Fibroblast of villous mesenchyme (primary cell): ENCODE measurements around the gene MATN4. TPM values are rescaled to one million over a fixed set of nuclear protein-coding genes. Genes with fewer than 3 reads are reported as not detected.

Experiments used
- DNase-seq: peaks from one replicate; pipeline ENCODE4 v3.0.0-alpha.2; 2010; ENCODE audit warnings: low read depth
- H3K4me3 ChIP-seq: 2 replicates; pipeline ENCODE4 v1.5.1; 2011; ENCODE audit warnings: low read depth, mild to moderate bottlenecking, low read length
- total RNA-seq: library from RNA; depleted of rRNA; stranded (reverse); fragments of >200 nt; gene quantifications from 2 replicates; pipeline ENCODE4 v1.2.3, GENCODE V29; 2012
- TF ChIP-seq, protein P1 (sequence below): IDR thresholded peaks from 2 replicates; pipeline ENCODE4 v1.5.1; 2012; ENCODE audit warnings: low read depth, mild to moderate bottlenecking, low read length; ENCODE audit not compliant: insufficient read depth

MATN4 gene
- total RNA-seq, 1 donor, result not detected

DNA sequence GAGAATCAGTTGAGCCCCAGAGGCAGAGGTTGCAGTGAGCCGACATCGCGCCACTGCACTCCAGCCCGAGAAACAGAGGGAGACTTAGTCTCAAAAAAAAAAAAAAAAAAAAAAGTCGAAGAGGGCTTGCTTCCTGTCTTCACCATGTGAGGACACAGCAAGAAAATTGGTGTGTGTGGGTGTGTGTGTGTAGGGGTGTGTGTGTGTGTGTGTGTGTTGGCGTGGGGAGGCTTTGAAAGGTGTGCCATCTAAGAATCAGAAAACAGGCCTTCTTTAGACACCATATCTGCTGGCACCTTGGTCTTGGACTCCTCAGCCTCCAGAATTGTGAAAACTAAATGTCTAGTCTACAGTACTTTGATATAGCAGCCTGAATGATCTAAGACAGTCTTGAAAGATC lies 8.3 kb downstream of the MATN4 start:
- TF ChIP-seq, protein P1, sequence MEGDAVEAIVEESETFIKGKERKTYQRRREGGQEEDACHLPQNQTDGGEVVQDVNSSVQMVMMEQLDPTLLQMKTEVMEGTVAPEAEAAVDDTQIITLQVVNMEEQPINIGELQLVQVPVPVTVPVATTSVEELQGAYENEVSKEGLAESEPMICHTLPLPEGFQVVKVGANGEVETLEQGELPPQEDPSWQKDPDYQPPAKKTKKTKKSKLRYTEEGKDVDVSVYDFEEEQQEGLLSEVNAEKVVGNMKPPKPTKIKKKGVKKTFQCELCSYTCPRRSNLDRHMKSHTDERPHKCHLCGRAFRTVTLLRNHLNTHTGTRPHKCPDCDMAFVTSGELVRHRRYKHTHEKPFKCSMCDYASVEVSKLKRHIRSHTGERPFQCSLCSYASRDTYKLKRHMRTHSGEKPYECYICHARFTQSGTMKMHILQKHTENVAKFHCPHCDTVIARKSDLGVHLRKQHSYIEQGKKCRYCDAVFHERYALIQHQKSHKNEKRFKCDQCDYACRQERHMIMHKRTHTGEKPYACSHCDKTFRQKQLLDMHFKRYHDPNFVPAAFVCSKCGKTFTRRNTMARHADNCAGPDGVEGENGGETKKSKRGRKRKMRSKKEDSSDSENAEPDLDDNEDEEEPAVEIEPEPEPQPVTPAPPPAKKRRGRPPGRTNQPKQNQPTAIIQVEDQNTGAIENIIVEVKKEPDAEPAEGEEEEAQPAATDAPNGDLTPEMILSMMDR, result no peak
- no peak overlapping the region for H3K4me3 ChIP-seq
- no peak for DNase-seq

DNA sequence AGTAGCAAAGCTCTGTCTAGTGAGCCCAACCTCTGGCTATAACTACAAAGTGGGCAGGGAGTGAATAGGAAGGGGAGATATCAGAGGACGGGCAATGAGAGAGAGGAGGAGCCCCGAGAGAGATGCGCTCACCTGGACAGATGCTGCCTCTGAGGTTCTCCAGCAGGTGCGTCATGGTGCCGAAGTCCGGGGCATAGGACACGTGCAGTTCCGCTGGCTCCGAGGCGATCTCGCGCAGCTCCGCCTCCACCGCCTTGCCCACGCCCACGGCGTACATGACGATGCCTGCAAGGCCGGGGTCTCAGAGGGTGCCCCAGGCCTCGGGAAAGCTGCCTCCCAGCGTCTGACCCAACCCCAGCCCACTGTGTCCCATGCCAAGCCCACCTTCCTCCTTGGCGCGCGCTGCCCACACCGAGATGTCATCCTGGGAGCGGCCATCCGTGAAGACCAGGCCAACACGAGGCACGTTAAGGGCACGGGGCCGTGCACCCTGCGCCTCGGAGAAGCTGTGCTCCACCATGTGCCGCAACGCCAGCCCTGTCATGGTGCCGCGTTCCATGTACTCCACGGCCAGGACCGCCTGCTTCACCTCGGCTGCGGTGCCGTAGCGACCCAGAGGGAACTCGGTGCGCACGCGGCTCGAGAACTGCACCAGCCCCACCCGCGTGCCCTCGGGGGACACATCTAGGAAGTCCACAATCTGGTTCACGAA lies 10.2 kb downstream of the MATN4 start:
- H3K4me3 ChIP-seq, result no peak overlapping the region
- no peak for DNase-seq
- TF ChIP-seq, protein P1, result no peak

- DNase-seq, result no peak
- TF ChIP-seq, protein P1, result no peak
- no peak overlapping the region for H3K4me3 ChIP-seq
Observed at GRCh38 chr20:45294659-45295058, 13.4 kb downstream of the MATN4 start.

- no peak for DNase-seq
- H3K4me3 ChIP-seq, result no peak overlapping the region
- TF ChIP-seq, protein P1, result no peak
Observed at GRCh38 chr20:45294003-45294368, 14.1 kb downstream of the MATN4 start.

- peak; percentile 67 for DNase-seq
- TF ChIP-seq, protein P1, result peak; percentile 97
- peak overlapping the region; percentile 59 for H3K4me3 ChIP-seq
Observed at GRCh38 chr20:45293041-45294002, 14.8 kb downstream of the MATN4 start.

- no peak for DNase-seq
- H3K4me3 ChIP-seq, result no peak overlapping the region
- TF ChIP-seq, protein P1, result no peak
Observed at GRCh38 chr20:45292343-45292742, 15.8 kb downstream of the MATN4 start.
